GM10266 (cell line): Measurements from ENCODE around the gene ATP7B.
A peak's percentile ranks its signal among the peaks of the same experiment; 100 is the strongest.

Experiments used
- DNase-seq: peaks from one replicate; pipeline ENCODE4 v3.0.0; 2012; ENCODE audit errors: extremely low spot score
- TF ChIP-seq, protein P1 (sequence below): IDR thresholded peaks from 2 replicates; pipeline ENCODE4 v1.5.1; 2012; ENCODE audit warnings: mild to moderate bottlenecking, low read depth; ENCODE audit not compliant: control insufficient read depth, insufficient read depth; ENCODE audit errors: missing control alignments

The ATP7B gene

DNA sequence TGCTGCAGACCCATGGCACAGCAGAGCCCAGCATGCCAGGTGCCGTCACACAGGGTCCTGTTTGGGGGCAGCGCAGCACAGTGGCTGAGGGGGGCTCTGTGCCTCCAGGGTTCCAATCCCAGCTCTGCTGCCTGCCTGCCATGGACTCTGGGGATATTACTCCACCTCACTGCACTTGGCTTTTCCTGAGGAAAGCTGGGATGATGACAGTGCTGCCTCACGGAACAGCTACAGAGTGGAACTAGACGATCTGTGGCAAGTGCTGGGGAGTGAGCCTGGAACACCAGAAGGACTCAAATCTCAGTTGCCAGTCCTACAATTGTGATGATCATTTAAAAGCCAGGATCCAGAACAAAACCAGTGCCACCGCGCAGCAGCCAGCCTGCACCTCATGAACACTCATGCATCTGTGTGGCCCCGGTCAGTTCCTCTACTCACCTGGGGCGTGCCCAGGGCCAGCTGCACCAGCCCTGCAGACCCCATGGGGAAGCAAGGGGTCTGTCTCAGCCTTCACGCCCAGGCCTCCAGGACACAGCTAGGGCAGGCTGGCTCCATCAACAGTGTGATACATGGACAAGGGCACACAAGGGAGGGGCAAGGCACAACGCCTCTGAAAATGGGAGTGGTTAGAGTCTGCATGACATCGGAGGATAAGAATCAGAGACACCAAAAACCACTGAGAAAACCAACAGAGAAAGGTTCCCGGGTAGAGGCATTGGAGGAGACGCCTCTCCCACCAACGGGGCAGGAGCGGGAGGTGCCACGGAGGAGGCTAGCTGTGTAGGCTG, 55.2 kb downstream of the ATP7B start:
- DNase-seq = no peak
- TF ChIP-seq, protein P1, sequence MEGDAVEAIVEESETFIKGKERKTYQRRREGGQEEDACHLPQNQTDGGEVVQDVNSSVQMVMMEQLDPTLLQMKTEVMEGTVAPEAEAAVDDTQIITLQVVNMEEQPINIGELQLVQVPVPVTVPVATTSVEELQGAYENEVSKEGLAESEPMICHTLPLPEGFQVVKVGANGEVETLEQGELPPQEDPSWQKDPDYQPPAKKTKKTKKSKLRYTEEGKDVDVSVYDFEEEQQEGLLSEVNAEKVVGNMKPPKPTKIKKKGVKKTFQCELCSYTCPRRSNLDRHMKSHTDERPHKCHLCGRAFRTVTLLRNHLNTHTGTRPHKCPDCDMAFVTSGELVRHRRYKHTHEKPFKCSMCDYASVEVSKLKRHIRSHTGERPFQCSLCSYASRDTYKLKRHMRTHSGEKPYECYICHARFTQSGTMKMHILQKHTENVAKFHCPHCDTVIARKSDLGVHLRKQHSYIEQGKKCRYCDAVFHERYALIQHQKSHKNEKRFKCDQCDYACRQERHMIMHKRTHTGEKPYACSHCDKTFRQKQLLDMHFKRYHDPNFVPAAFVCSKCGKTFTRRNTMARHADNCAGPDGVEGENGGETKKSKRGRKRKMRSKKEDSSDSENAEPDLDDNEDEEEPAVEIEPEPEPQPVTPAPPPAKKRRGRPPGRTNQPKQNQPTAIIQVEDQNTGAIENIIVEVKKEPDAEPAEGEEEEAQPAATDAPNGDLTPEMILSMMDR = no peak

DNA sequence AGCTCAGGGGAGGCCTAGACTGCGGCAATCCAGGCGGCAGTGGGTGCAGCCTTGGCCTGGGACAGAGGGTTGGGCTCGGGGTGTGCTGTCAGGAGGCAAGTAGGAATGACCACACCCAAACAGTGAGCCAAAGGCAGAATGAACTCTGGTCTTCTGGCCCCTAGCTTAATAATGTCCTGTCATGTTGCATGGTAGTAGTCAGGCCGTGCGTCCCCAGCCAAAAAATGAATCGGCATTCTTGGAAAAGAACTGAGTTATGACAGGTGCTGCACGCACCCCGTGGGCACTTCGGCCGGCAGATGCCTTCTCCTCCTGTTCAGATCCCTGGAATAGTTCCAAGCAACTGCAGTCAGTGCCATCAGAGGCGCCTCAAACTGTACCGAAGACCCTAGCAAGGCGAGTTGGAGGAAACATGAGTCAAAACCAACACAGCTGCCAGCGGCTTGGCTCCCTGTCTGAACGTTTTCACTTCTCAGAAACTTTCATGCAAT, 55.9 kb downstream of the ATP7B start:
- DNase-seq = no peak

DNA sequence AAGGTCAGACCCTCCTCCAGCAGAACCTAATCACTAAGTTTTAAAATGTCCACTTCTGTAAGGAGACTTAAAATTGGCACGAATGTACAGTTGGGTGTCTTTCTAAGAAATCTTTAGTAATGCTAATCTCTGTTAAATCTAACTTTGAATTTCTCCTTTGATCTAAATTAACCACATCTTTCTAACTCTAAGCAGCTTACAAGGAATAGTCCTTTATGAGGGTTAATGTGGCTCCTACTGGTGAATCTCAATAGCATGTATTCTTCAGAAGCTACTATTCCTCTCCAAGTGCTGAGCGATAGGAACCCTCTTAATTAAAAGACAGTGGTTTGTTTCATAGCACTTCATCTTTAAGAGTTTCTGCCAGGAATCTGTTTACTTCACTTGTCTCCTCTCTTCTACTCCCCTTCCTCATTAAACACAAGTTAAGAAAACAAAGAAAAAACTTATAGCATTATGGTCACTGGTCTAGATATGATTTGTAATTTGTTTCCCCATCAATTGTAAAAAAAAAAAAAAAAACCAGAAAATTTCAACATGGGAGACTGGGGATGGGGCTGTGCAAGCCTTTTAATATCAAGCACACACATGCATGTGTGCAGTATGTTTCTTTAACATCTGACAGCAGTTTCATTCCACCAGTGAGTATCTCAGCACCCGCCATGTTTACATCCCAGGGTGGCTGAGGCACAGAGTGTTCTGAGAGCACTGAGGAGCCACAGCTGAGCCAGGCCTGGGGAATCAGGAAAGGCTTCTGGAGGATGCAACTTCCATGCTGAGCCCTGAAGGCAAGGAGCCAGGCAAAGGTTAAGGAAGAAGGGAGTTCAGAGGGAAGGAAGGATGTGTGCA, 57.7 kb downstream of the ATP7B start:
- no peak for DNase-seq
- TF ChIP-seq, protein P1 = no peak

More for the DNA sequence above, 55.9 kb downstream of the ATP7B start:
- TF ChIP-seq, protein P1 = no peak

DNA sequence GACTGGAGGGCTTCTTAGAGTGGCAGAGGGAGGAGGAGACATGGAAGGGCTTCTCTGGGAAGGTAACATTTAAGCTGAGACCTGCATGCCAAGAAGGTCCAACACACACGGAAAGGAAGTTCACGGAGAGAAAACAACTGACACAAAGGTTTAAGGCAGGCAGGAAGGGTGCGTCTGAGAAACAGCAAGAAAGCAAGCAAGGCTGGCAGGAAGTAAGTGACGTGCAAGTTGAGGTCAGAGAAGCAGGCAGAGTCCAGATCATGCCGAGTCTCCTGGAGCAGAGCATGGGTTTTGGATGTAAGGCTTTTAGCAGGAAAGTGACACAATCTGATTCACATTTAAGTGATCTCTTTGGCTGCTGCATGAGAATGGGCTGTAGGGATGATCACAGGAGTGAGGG, 60.5 kb downstream of the ATP7B start:
- TF ChIP-seq, protein P1 = no peak
- DNase-seq = no peak

DNA sequence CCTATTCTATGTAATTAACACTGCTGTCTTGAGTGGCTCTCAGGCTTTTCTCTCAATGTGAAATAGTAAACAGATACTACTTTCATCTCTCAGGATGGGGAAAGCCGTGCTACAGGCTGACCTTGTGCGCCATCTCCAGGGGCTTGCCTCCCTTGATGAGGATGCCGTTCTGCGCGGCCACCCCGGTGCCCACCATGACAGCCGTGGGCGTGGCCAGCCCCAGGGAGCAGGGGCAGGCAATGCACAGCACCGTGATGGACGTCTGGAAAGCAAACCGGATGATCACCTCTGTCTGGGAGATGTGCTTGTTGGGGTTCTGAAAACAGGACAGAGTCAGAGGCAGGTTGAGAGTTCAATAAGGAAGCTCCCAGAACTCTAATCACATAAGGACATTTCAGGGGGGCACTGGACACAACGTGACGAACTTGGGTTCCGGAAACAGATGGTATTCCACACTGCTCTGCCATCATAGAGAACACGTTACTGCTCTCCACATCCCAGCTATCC, 65.0 kb downstream of the ATP7B start:
- TF ChIP-seq, protein P1 = no peak
- DNase-seq = no peak

DNA sequence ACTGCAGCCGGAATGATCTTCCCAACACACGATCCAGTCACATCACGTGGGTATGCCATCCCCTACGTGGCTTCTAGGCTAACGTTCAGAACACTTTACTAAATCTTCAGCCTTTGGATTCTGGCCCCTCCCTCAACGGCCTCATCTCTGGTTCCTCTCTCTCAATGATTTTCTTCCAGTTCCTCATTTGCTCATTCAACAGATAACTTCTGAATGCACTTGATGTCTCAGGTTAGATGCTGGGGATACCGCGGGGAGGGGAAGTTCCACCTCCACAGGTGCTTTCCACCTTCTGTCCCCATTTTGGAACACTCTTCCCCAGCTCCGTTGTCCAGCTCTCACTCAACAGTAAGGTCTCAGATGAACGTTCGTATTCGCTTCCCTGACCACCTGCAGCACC, 66.1 kb downstream of the ATP7B start:
- DNase-seq = peak; percentile 44
- TF ChIP-seq, protein P1 = no peak
